ENCODE data around the gene ANKRD13A. TPM values are rescaled to one million over a fixed set of nuclear protein-coding genes. Genes with fewer than 3 reads are reported as not detected.
A peak's percentile ranks its signal among the peaks of the same experiment; 100 is the strongest.

The ANKRD13A gene
- total RNA-seq, 1 donor from 2014 or later: 29.5 TPM

DNA sequence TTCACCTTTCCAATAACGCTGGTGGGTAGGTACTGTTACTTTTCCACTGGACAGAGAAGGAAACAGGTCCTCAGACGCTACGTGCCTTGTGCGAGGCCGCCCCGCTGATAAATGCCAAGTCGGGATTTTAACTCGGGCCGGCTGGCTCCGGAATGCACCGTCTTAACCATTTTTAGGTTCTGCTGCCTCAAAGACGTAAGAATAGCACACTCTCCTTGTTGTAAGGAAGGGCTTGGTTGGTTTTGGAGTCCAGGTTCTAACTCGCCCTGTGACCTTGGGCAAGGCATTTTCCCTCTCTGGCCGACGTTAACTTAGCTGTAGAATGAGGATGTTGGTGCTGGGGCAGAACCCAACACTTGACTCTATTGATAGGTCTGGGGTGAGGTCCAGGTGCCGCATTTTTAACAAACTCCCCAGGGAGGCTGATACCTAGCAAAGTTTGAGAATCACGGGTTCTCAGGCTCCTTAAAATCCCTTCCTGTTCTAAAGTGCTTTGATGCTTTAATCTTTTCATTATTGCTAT is 814 bp downstream of the ANKRD13A start:
- H3K36me3 Mint-ChIP-seq (ENCODE audit: low read depth): no peaks in the 10 kb centered on the region
- TF ChIP-seq, protein P1, sequence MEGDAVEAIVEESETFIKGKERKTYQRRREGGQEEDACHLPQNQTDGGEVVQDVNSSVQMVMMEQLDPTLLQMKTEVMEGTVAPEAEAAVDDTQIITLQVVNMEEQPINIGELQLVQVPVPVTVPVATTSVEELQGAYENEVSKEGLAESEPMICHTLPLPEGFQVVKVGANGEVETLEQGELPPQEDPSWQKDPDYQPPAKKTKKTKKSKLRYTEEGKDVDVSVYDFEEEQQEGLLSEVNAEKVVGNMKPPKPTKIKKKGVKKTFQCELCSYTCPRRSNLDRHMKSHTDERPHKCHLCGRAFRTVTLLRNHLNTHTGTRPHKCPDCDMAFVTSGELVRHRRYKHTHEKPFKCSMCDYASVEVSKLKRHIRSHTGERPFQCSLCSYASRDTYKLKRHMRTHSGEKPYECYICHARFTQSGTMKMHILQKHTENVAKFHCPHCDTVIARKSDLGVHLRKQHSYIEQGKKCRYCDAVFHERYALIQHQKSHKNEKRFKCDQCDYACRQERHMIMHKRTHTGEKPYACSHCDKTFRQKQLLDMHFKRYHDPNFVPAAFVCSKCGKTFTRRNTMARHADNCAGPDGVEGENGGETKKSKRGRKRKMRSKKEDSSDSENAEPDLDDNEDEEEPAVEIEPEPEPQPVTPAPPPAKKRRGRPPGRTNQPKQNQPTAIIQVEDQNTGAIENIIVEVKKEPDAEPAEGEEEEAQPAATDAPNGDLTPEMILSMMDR (conservative IDR thresholded peaks at IDR 0.05): no peak
- no peaks in the 10 kb centered on the region for H3K9me3 Mint-ChIP-seq

DNA sequence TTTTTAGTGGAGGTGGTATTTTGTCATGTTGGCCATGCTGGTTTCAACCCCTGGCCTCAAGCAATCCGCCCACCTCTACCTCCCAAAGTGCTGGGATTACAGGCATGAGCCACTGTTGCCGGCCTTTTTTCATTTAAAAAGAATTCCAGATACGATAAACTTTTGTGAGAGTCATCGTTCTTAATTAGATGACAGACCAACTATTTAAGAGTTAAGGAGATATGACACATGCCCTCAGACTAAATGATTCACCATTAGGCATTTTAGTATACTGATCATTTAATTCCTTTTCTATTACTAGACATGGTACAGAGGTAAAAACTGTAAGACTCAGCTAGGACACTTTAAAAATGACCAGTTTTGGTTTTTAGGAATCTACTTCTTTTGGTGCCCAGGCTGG is 2.4 kb downstream of the ANKRD13A start:
- TF ChIP-seq, protein P1 (conservative IDR thresholded peaks at IDR 0.05): no peak
- H3K9me3 Mint-ChIP-seq: no peaks in the 10 kb centered on the region
- H3K36me3 Mint-ChIP-seq (ENCODE audit: low read depth): no peaks in the 10 kb centered on the region
- peaks cover 23% of the 10 kb centered on the region for H3K4me1 Mint-ChIP-seq
- H3K4me3 Mint-ChIP-seq: peak overlapping the region; percentile 72
- peaks cover 15% of the 10 kb centered on the region for H3K27me3 Mint-ChIP-seq (ENCODE audit: low read depth)
- no peak for DNase-seq (ENCODE audit: low read depth, low spot score)
- H3K27ac Mint-ChIP-seq (ENCODE audit: unreplicated experiment): no peak overlapping the region

More for the DNA sequence above, 814 bp downstream of the ANKRD13A start:
- H3K4me3 Mint-ChIP-seq: peak overlapping the region; percentile 95
- H3K27ac Mint-ChIP-seq (ENCODE audit: unreplicated experiment): peak overlapping the region; percentile 20
- peaks cover 15% of the 10 kb centered on the region for H3K27me3 Mint-ChIP-seq (ENCODE audit: low read depth)
- peaks cover 34% of the 10 kb centered on the region for H3K4me1 Mint-ChIP-seq
- DNase-seq (ENCODE audit: low read depth, low spot score): no peak

DNA sequence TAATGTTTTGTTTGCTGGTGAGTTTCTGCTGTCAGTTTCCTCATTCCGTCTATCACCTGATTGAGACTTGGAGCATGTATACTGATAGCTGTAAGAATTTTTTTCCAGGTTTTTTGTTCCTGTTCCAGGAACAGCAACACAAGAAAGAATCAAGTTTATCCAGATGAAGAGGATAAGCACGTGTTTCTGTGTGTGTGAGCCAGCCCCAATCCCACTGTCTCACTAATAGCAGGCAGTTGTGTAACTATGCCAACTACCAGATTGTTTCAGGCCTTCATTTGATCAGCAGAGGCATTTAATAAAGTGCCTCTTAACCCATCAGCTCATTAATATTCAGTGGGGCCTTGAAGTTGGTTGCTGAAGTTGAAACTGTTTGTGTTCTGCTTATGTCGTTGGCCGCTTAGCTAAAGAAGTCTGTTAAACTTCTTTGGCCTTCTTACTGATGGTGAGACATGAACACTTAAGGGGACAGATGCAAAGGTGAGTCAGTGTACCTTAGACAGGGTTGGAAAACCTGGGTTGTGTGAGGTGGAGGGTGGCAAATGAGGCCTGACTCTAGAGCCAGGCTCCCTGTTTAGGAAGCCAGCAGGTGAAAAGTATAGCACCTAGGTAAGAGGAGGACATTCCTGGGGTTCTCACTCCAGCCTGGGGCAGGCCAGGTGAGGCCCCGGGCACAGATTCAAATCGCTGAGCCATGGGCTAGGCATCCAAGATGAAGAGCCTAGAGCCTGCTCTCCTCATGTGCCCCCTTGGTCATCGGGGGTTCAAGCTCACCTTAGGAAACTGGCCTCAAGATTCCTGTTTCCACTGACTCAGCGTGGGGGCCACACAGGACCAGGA is 3.7 kb downstream of the ANKRD13A start:
- TF ChIP-seq, protein P1 (conservative IDR thresholded peaks at IDR 0.05): no peak
- H3K4me1 Mint-ChIP-seq: peaks cover 17% of the 10 kb centered on the region
- peak overlapping the region; percentile 44 for H3K4me3 Mint-ChIP-seq
- no peaks in the 10 kb centered on the region for H3K9me3 Mint-ChIP-seq
- H3K27me3 Mint-ChIP-seq (ENCODE audit: low read depth): peaks cover 15% of the 10 kb centered on the region
- no peak overlapping the region for H3K27ac Mint-ChIP-seq (ENCODE audit: unreplicated experiment)
- H3K36me3 Mint-ChIP-seq (ENCODE audit: low read depth): no peaks in the 10 kb centered on the region
- no peak for DNase-seq (ENCODE audit: low read depth, low spot score)

DNA sequence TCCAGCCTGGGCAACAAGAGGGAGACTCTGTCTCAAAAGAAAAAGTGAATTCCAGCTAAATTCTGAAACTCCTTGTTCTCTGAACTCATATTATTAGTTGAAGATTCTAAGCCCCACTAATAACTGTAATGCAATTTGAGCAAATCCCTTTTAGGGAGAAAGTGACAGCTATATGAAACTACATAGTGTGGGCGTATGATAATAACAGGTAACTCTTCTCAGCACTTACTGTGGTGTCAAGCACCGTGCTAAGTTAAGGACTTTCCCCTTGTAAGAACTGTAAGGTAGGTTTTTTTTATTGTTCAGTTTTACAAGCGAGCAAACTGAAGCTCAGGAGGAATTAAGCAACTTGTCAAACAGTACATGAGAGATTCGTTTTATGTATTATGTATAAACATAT is 5.4 kb downstream of the ANKRD13A start:
- H3K9me3 Mint-ChIP-seq: no peaks in the 10 kb centered on the region
- peaks cover 13% of the 10 kb centered on the region for H3K27me3 Mint-ChIP-seq (ENCODE audit: low read depth)
- peaks cover 6% of the 10 kb centered on the region for H3K4me1 Mint-ChIP-seq
- TF ChIP-seq, protein P1 (conservative IDR thresholded peaks at IDR 0.05): no peak
- H3K36me3 Mint-ChIP-seq (ENCODE audit: low read depth): no peaks in the 10 kb centered on the region
- no peak overlapping the region for H3K4me3 Mint-ChIP-seq
- no peak for DNase-seq (ENCODE audit: low read depth, low spot score)
- no peak overlapping the region for H3K27ac Mint-ChIP-seq (ENCODE audit: unreplicated experiment)

DNA sequence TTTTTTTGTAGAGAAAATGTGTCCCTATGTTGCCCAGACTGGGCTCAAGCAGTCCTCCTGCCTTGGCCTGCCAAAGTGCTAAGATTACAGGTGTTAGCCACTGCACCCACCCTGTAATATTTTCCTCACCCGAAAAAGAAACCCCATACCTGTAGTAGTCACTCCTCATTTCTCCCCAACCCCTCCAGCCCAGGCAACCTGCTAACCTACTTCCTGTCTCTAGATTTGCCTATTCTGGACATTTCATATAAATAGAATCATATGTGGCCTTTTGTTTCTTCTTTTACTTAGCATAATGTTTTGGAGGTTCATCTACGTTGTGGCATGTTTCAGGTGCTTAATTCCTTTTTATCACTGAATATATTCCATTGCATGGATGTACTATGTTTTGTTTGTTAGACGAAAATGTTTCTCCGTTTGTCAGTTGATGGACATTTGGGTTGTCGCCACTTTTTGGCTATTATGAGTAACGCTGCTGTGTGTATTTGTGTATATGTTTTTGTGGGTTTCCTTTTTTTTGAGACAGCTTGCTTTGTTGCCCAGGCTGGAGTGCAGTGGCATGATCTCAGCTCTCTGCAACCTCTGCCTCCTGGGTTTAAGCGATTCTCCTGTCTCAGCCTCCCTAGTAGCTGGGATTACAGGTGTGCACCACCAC is 6.2 kb downstream of the ANKRD13A start:
- H3K27me3 Mint-ChIP-seq (ENCODE audit: low read depth): peaks cover 6% of the 10 kb centered on the region
- DNase-seq (ENCODE audit: low read depth, low spot score): no peak
- TF ChIP-seq, protein P1 (conservative IDR thresholded peaks at IDR 0.05): no peak
- peak overlapping the region; percentile 26 for H3K4me3 Mint-ChIP-seq
- no peaks in the 10 kb centered on the region for H3K4me1 Mint-ChIP-seq
- H3K36me3 Mint-ChIP-seq (ENCODE audit: low read depth): no peaks in the 10 kb centered on the region
- H3K9me3 Mint-ChIP-seq: no peaks in the 10 kb centered on the region
- peak overlapping the region; percentile 48 for H3K27ac Mint-ChIP-seq (ENCODE audit: unreplicated experiment)
